Keratinocyte (primary cell): ENCODE data around the gene LAMA1.

ENCODE experiments used
- EZH2 ChIP-seq: IDR thresholded peaks from one replicate; pipeline ENCODE4 v1.6.1; 2012; ENCODE audit warnings: inconsistent platforms, mild to moderate bottlenecking, low read length, moderate library complexity
- TF ChIP-seq, protein P1 (sequence below), 3 experiments: IDR thresholded peaks in 1 of 3; conservative IDR thresholded peaks in 1 of 3; optimal IDR thresholded peaks in 1 of 3; 2 replicates in 2 of 3; 3 replicates in 1 of 3; pipeline versions ENCODE3 to v1.5.1; 2011; ENCODE audit warnings: low read length in 3 of 3, mild to moderate bottlenecking in 3 of 3, moderate library complexity in 2 of 3, control low read depth in 1 of 3, inconsistent platforms in 1 of 3; ENCODE audit not compliant: insufficient read depth in 2 of 3; ENCODE audit errors: extremely low read depth in 1 of 3

DNA sequence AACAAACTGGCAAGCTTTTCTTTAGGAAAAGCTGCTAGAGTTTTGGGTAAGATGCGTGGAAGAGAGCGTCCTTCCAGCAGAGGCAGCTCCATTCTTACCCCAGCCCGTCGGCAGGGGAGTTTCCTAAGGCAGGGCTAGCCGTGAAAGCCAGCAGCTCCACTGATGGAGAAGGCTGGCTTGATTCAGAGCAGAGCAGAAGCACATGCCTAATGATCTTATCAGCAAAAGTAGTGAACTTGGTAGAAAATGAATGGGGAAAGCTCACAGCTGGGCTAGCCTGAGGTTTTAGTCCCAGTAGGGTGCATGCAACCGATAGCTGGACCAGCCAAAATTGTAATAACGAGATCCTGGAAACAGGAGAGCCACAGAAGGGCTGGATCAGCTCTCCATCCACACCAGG, 20.8 kb downstream of the LAMA1 start:
- TF ChIP-seq, protein P1, sequence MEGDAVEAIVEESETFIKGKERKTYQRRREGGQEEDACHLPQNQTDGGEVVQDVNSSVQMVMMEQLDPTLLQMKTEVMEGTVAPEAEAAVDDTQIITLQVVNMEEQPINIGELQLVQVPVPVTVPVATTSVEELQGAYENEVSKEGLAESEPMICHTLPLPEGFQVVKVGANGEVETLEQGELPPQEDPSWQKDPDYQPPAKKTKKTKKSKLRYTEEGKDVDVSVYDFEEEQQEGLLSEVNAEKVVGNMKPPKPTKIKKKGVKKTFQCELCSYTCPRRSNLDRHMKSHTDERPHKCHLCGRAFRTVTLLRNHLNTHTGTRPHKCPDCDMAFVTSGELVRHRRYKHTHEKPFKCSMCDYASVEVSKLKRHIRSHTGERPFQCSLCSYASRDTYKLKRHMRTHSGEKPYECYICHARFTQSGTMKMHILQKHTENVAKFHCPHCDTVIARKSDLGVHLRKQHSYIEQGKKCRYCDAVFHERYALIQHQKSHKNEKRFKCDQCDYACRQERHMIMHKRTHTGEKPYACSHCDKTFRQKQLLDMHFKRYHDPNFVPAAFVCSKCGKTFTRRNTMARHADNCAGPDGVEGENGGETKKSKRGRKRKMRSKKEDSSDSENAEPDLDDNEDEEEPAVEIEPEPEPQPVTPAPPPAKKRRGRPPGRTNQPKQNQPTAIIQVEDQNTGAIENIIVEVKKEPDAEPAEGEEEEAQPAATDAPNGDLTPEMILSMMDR (optimal IDR thresholded peaks at IDR 0.05 in 1 of 3, IDR thresholded peaks at IDR 0.05 in 1 of 3, conservative IDR thresholded peaks at IDR 0.05 in 1 of 3; ENCODE audit: extremely low read depth in 1 of 3, insufficient read depth in 2 of 3, low read length in 3 of 3) = no peak
- TF ChIP-seq EZH2 = no peak
